ENCODE results near the gene FGF14.
"Not testable (repeated sequence)": the region's sequence is repeated elsewhere in the genome, so short reads cannot be mapped to it uniquely, and the experiment has no call there.

FGF14 gene

DNA sequence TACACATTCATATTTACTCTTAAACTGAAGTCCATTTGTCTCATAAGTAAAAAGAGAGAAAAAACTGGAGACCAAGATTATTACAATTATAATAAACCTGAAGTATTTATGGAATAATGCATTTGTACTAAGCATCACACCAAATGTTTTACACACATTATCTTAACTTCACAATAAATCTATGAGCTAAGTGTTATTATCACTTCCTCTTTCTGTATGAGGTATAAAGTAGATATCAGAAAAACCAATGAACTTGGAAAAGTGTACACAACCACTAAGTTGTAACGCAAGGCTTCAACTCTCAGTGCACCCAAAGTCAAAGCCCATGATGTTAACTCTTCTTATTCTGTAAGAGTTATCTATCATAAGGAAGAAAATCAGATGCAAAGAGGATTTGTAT, 274.7 kb downstream of the FGF14 start:
- H3K36me3 Mint-ChIP-seq (ENCODE audit: low read depth) = no peaks in the 10 kb centered on the region
- TF ChIP-seq, protein P1, sequence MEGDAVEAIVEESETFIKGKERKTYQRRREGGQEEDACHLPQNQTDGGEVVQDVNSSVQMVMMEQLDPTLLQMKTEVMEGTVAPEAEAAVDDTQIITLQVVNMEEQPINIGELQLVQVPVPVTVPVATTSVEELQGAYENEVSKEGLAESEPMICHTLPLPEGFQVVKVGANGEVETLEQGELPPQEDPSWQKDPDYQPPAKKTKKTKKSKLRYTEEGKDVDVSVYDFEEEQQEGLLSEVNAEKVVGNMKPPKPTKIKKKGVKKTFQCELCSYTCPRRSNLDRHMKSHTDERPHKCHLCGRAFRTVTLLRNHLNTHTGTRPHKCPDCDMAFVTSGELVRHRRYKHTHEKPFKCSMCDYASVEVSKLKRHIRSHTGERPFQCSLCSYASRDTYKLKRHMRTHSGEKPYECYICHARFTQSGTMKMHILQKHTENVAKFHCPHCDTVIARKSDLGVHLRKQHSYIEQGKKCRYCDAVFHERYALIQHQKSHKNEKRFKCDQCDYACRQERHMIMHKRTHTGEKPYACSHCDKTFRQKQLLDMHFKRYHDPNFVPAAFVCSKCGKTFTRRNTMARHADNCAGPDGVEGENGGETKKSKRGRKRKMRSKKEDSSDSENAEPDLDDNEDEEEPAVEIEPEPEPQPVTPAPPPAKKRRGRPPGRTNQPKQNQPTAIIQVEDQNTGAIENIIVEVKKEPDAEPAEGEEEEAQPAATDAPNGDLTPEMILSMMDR (IDR thresholded peaks at IDR 0.05; ENCODE audit: unreplicated experiment in 3 of 3) = no peak
- no peak overlapping the region for H3K27ac Mint-ChIP-seq
- no peaks in the 10 kb centered on the region for H3K9me3 Mint-ChIP-seq
- H3K27me3 Mint-ChIP-seq (ENCODE audit: low read depth) = no peaks in the 10 kb centered on the region
- H3K4me1 Mint-ChIP-seq = no peaks in the 10 kb centered on the region
- no peak overlapping the region for H3K4me3 Mint-ChIP-seq

DNA sequence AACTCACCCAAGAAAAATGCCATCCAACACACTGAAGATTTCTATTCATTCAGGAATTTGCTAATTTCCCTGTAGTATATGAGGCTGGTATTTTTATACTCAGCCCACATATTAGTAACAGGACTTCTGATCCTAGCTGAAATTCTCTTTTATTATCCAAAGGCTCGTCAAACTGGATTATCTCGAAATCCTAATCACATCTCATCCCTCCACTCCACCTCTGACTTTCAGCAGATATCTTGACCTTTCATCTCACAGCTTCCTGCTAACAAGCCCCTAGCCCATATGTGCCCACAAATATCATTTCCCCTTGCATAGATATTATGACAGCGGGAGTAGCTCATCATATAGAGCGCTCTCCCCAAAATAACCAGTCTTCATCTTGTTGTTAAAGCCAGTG, 279.7 kb downstream of the FGF14 start:
- Mint-ChIP-seq H3K36me3 (ENCODE audit: low read depth) (no peaks in the 10 kb centered on the region), H3K27me3 (ENCODE audit: low read depth) (no peaks in the 10 kb centered on the region), H3K4me3 (no peak overlapping the region), H3K9me3 (no peaks in the 10 kb centered on the region), H3K4me1 (no peaks in the 10 kb centered on the region), H3K27ac (no peak overlapping the region)
- TF ChIP-seq, protein P1 (IDR thresholded peaks at IDR 0.05; ENCODE audit: unreplicated experiment in 3 of 3) = no peak

DNA sequence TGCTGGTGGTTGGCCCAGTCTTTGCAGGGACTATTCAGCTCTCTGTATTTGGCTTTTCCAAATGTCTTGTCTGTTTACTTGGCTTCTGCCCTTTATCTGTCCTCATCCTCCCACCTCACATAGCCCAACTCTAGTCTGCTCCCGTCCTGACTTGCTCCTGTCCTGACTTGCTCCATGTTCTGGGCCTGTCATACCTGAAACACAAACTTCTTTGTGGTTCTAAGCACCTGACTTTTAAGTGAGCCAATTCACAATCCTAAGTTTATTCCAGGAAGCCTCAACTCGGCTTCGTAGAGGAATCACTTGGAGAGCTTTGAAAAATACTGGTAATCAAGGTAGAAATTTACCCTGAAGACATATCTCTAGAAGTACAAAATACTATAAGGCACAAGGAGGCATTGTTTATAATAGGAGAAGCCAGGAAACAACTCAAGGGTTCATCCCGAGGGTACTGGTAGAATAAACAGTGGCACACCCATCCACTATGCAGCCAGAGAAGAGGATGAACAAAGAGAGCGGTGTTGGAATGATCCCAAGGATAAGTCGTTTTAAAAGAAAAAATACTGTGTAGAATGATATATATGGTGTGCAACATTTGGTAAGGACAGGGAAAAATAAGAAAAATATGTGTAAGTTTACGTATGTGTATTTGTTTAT, 284.5 kb downstream of the FGF14 start:
- H3K9me3 Mint-ChIP-seq = no peaks in the 10 kb centered on the region

DNA sequence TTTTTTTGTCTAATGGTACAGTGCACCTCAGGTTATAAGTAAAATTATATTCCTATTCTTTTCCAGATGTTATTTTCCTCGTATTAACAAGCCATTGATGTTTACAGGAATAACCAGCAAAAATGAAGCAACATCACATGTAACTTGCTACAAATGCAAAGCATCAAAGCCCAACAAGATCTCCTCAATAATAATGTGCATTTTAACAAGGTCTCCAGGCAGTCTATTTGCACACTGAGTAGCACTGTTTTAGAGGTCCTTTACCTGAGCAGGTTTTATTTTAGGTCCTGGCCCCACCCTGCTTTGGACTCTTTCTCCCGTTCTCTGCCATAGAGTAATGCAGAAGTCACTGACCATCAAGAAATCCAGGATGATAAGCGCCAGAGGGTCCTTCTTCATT, 298.4 kb downstream of the FGF14 start:
- no peaks in the 10 kb centered on the region for H3K27me3 Mint-ChIP-seq (ENCODE audit: low read depth)
- H3K27ac Mint-ChIP-seq = no peak overlapping the region
- TF ChIP-seq, protein P1 (IDR thresholded peaks at IDR 0.05; ENCODE audit: unreplicated experiment in 3 of 3) = no peak
- no peak overlapping the region for H3K4me3 Mint-ChIP-seq
- no peaks in the 10 kb centered on the region for H3K4me1 Mint-ChIP-seq
- no peaks in the 10 kb centered on the region for H3K36me3 Mint-ChIP-seq (ENCODE audit: low read depth)
- H3K9me3 Mint-ChIP-seq = no peaks in the 10 kb centered on the region

More for the DNA sequence above, 284.5 kb downstream of the FGF14 start:
- no peak overlapping the region for H3K27ac Mint-ChIP-seq
- H3K4me3 Mint-ChIP-seq = no peak overlapping the region
- TF ChIP-seq, protein P1 (IDR thresholded peaks at IDR 0.05; ENCODE audit: unreplicated experiment in 3 of 3) = no peak
- no peaks in the 10 kb centered on the region for H3K4me1 Mint-ChIP-seq
- no peaks in the 10 kb centered on the region for H3K36me3 Mint-ChIP-seq (ENCODE audit: low read depth)
- H3K27me3 Mint-ChIP-seq (ENCODE audit: low read depth) = no peaks in the 10 kb centered on the region

DNA sequence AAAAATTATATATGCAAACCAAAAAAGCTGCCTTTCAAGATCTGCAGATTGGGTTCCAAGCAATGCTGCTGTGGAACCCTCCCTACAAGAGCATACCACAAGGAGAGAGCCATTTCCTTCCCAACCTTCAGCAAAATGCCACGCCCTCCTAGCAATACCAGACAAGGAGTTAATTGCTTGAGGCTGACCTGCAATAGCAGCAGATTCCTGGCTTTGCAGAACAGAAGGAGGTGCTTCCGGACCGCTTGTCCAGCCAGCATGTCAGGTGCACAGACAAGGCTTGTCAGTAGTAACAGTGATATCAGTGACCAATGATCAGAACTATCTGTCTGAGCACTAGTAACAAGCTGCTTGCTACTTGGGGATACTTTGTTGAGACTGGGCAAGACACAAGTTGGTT, 301.6 kb downstream of the FGF14 start:
- Mint-ChIP-seq H3K27me3 (ENCODE audit: low read depth) (no peaks in the 10 kb centered on the region), H3K4me1 (peaks cover 10% of the 10 kb centered on the region), H3K27ac (no peak overlapping the region), H3K9me3 (no peaks in the 10 kb centered on the region), H3K36me3 (ENCODE audit: low read depth) (no peaks in the 10 kb centered on the region), H3K4me3 (no peak overlapping the region)
- TF ChIP-seq, protein P1 (IDR thresholded peaks at IDR 0.05; ENCODE audit: unreplicated experiment in 3 of 3) = no peak

DNA sequence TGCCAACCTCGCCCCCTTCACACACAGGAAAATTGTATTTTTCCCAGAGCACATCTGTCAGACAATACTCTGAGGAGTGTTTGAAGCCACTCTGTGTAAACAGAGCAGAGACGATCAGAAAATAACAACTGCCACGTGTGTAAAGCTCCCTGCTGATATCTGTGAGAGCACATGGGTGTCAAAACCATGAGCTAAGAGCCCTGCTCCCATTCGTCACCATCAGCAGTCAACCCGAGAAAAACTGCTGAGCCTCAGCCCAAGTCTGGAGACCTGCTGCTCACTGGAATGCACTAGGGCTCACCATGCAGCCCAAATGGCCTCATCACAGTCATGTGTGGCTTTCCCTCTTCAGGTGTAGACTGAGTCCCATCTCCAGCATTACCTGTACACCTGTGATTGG, 304.1 kb downstream of the FGF14 start:
- peaks cover 19% of the 10 kb centered on the region for H3K4me1 Mint-ChIP-seq
- no peaks in the 10 kb centered on the region for H3K27me3 Mint-ChIP-seq (ENCODE audit: low read depth)
- TF ChIP-seq, protein P1 (IDR thresholded peaks at IDR 0.05; ENCODE audit: unreplicated experiment in 3 of 3) = no peak
- peaks cover 4% of the 10 kb centered on the region for H3K9me3 Mint-ChIP-seq
- no peak overlapping the region for H3K4me3 Mint-ChIP-seq
- H3K36me3 Mint-ChIP-seq (ENCODE audit: low read depth) = no peaks in the 10 kb centered on the region
- H3K27ac Mint-ChIP-seq = no peak overlapping the region

DNA sequence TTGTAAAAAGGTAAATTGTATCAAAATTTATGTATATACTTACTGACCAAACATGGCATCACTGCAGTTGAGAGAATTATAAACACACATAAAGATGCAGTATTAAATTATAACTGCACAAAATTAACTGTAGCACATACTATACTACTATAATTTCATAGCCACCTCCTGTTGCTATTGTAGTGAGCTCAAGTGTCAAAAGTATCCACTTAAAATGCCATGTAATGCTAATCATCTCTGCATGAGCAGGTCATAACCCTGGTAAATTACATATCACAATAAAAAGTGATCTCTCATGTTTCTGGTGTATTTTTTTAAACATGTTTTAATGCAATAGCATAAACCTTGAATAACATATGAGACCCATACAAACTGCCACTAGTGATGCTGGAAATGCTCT, 308.6 kb downstream of the FGF14 start:
- peaks cover 19% of the 10 kb centered on the region for H3K4me1 Mint-ChIP-seq
- not testable (repeated sequence) for H3K36me3 Mint-ChIP-seq (ENCODE audit: low read depth); H3K27ac Mint-ChIP-seq; H3K9me3 Mint-ChIP-seq; H3K27me3 Mint-ChIP-seq (ENCODE audit: low read depth); H3K4me3 Mint-ChIP-seq

Data from nephron (organoid).